Motor neuron (in vitro differentiated cells): ENCODE data around the gene KLF3. TPM values are rescaled to one million over a fixed set of nuclear protein-coding genes. Genes with fewer than 3 reads are reported as not detected.

Experiments used
- ATAC-seq, 8 experiments: fragments of 200-7000 bp; cut with Tn5 transposase; replicated peaks in 6 of 8; 2 replicates each; pipeline ENCODE4 v1.8.0; 2021; ENCODE audit warnings: mild to moderate bottlenecking in 8 of 8, moderate library complexity in 8 of 8
- H3K27ac ChIP-seq, 2 donors: fragments of 250-450 bp; sonication (Bioruptor Pico); 2 replicates each; pipeline ENCODE4 v1.9.0; 2021; ENCODE audit warnings: antibody characterized with exemption in 2 of 2, mild to moderate bottlenecking in 2 of 2, moderate library complexity in 1 of 2
- H3K4me1 ChIP-seq, 2 donors: fragments of 250-450 bp; sonication (Bioruptor Pico); replicated peaks in 1 of 2; 2 replicates each; pipeline ENCODE4 v1.6.1; 2021; ENCODE audit warnings: antibody characterized with exemption in 2 of 2, mild to moderate bottlenecking in 2 of 2, moderate library complexity in 1 of 2
- H3K4me3 ChIP-seq, 5 donors: fragments of 250-450 bp; sonication (Bioruptor Pico); 2 replicates each; pipeline ENCODE4 v1.9.0; 2021; ENCODE audit warnings: antibody characterized with exemption in 5 of 5, mild to moderate bottlenecking in 5 of 5, moderate library complexity in 4 of 5
- WGBS, 10 experiments: fragments of 450-650 bp; shearing (Covaris generic); methylation state at CpG; one replicate each; pipeline ENCODE4 v1.0.0; 2022; 5-methylcytosine and 5-hydroxymethylcytosine counted together
- in situ Hi-C, 9 experiments: fragments of 400-800 bp; cut with MboI; loops; one replicate each; pipeline ENCODE4 v1.15.0; 2021; ENCODE audit warnings: low sequenced_read_pairs in 9 of 9, low pct_unique_long_range_greater_than_20kb in 2 of 9; ENCODE audit not compliant: unreplicated experiment in 9 of 9
- total RNA-seq, 8 experiments: library from RNA; unstranded; fragments of 300-600 nt; gene quantifications; 2 replicates each; pipeline versions ENCODE4 v1.2.3 to v1.2.4, GENCODE V29; 2022

Gene KLF3
- total RNA-seq, 8 experiments from 2014 or later: 16.2 to 70.0 (median 26.2) TPM

GRCh38 chr4:38740303-38740702 lies 76.3 kb downstream of the KLF3 start:
- Histone ChIP-seq H3K4me1 (peaks cover 0 to 5% of the 10 kb centered on the region in 2 donors), H3K27ac (no peak overlapping the region), H3K4me3 (no peak overlapping the region)
- in situ Hi-C loops: loop anchor here in 3 of 9 experiments (25.0 kb wide), 3 partner anchors 428 to 678 kb away; no protein-coding TSS in a partner anchor
- WGBS, 10 experiments: 75 to 100% (median 86%) methylated on average over 1 to 2 of the region's 2 CpGs; no CpG with 5 or more reads in 3 of the 10 experiments
- no peak for ATAC-seq

GRCh38 chr4:38743866-38744265 lies 79.9 kb downstream of the KLF3 start:
- H3K27ac ChIP-seq: no peak overlapping the region
- in situ Hi-C loops: loop anchor here in 3 of 9 experiments (25.0 kb wide), 3 partner anchors 432 to 682 kb away; no protein-coding TSS in a partner anchor
- no peak overlapping the region for H3K4me3 ChIP-seq
- 71 to 100% (median 88%) methylated on average over 1 of the region's 1 CpG; no CpG with 5 or more reads in 2 of the 10 experiments for WGBS, 10 experiments
- H3K4me1 ChIP-seq: peaks cover 0 to under 1% of the 10 kb centered on the region in 2 donors
- ATAC-seq: no peak

- 60 to 100% (median 93%) methylated on average over 1 to 4 of the region's 5 CpGs; no CpG with 5 or more reads in 3 of the 10 experiments for WGBS, 10 experiments
- H3K4me3 ChIP-seq: no peak overlapping the region
- ATAC-seq: no peak
- in situ Hi-C loops: loop anchor here in 3 of 9 experiments (25.0 kb wide), 3 partner anchors 434 to 684 kb away; no protein-coding TSS in a partner anchor
- H3K4me1 ChIP-seq: no peaks in the 10 kb centered on the region
- H3K27ac ChIP-seq: no peak overlapping the region
Observed at GRCh38 chr4:38745881-38746280, 81.9 kb downstream of the KLF3 start.

- in situ Hi-C loops: loop anchor here in 3 of 9 experiments (25.0 kb wide), 3 partner anchors 435 to 685 kb away; no protein-coding TSS in a partner anchor
Observed at GRCh38 chr4:38747629-38748028, 83.6 kb downstream of the KLF3 start.

GRCh38 chr4:38749336-38749735 lies 85.3 kb downstream of the KLF3 start:
- Histone ChIP-seq H3K27ac (no peak overlapping the region), H3K4me3 (no peak overlapping the region)
- in situ Hi-C loops: loop anchor here in 3 of 9 experiments (25.0 kb wide), 3 partner anchors 437 to 687 kb away; no protein-coding TSS in a partner anchor

More at GRCh38 chr4:38747629-38748028, 83.6 kb downstream of the KLF3 start:
- Histone ChIP-seq H3K4me3 (no peak overlapping the region), H3K27ac (no peak overlapping the region), H3K4me1 (peaks cover 0 to under 1% of the 10 kb centered on the region in 2 donors)
- no peak for ATAC-seq

More at GRCh38 chr4:38749336-38749735, 85.3 kb downstream of the KLF3 start:
- ATAC-seq: no peak
- peaks cover 4 to 9% of the 10 kb centered on the region in 2 donors for H3K4me1 ChIP-seq
- 33 to 95% (median 73%) methylated on average over 3 to 4 of the region's 4 CpGs; no CpG with 5 or more reads in 1 of the 10 experiments for WGBS, 10 experiments

Other genes with a start within 250 kb of the KLF3 start
- gene TLR10, start 118.8 kb downstream of the KLF3 start, total RNA-seq: under 1 TPM in 3 of 8 experiments, not detected in 5; 0.11 to 0.28 (median 0.18) TPM
- gene TLR1, start 140.6 kb downstream of the KLF3 start, total RNA-seq: 1 to 10 TPM in 3 of 8 experiments, under 1 TPM in 3, not detected in 2; 0.23 to 4.6 (median 0.85) TPM
- gene TLR6, start 192.6 kb downstream of the KLF3 start, total RNA-seq: 1 to 10 TPM in 1 of 8 experiments, under 1 TPM in 7; 0.09 to 2.7 (median 0.27) TPM
- 10 to 100 TPM in 4 of 8 experiments, 1 to 10 TPM in 4; 6.4 to 88.4 (median 9.7) TPM for gene FAM114A1, start 203.6 kb downstream of the KLF3 start, total RNA-seq